Caco-2 (cell line): ENCODE measurements around the gene TDG. TPM values are rescaled to one million over a fixed set of nuclear protein-coding genes. Genes with fewer than 3 reads are reported as not detected.

Experiments used
- Bru-seq: library from RNA; stranded (reverse); fragments of 400-500 nt; gene quantifications from one replicate; lab custom pipeline; 2021; lab: Mats Ljungman, UMichigan
- BruChase-seq, 2 experiments: library from RNA; stranded (reverse); fragments of 400-500 nt; gene quantifications; one replicate each; lab custom pipeline; 2021; lab: Mats Ljungman, UMichigan
- BruUV-seq: library from RNA; stranded (reverse); fragments of 400-500 nt; replicated peaks from 2 replicates; lab custom pipeline; 2021; lab: Mats Ljungman, UMichigan
- CTCF ChIA-PET: fragments of 300-600 bp; sonication (Branson Sonifier 250); formaldehyde crosslinking; loops from one replicate; lab custom pipeline; 2022; ENCODE audit warnings: antibody characterized with exemption; lab: Charles Lee
- POLR2A ChIA-PET: fragments of 300-600 bp; sonication (Branson Sonifier 250); formaldehyde crosslinking; loops from one replicate; lab custom pipeline; 2022; ENCODE audit warnings: antibody characterized with exemption; lab: Charles Lee
- DNase-seq, 2 experiments: peaks; one replicate each; pipeline versions ENCODE4 v3.0.0 to v3.0.0-alpha.2; 2020 to 2022
- H3K27me3 ChIP-seq: replicated peaks from 2 replicates; pipeline ENCODE4 v1.6.0; 2011; ENCODE audit warnings: low read length; ENCODE audit not compliant: control insufficient read depth, insufficient read depth
- H3K36me3 ChIP-seq: 2 replicates; pipeline ENCODE4 v1.5.1; 2011; ENCODE audit warnings: low read length; ENCODE audit not compliant: control insufficient read depth, insufficient read depth
- H3K4me1 ChIP-seq: fragments of 250-450 bp; sonication (Bioruptor Pico); 2 replicates; pipeline ENCODE4 v1.5.1; 2020; ENCODE audit warnings: mild to moderate bottlenecking
- H3K4me3 ChIP-seq: 2 replicates; pipeline ENCODE4 v1.5.1; 2011; ENCODE audit warnings: low read depth, mild to moderate bottlenecking, control low read depth, low read length
- H3K9me3 ChIP-seq: fragments of 250-450 bp; sonication (Bioruptor Pico); 2 replicates; pipeline ENCODE4 v1.5.1; 2020; ENCODE audit warnings: mild to moderate bottlenecking, moderate library complexity
- H3K27ac Mint-ChIP-seq: one replicate; pipeline ENCODE4 v1.8.0; 2022; ENCODE audit warnings: mixed read lengths; ENCODE audit not compliant: unreplicated experiment
- H3K27me3 Mint-ChIP-seq: one replicate; pipeline ENCODE4 v1.8.0; 2022; ENCODE audit warnings: mixed read lengths; ENCODE audit not compliant: insufficient read depth, unreplicated experiment
- H3K36me3 Mint-ChIP-seq: one replicate; pipeline ENCODE4 v1.8.0; 2022; ENCODE audit warnings: mild to moderate bottlenecking, mixed read lengths; ENCODE audit not compliant: insufficient read depth, unreplicated experiment
- H3K4me1 Mint-ChIP-seq: one replicate; pipeline ENCODE4 v1.8.0; 2022; ENCODE audit warnings: low read depth, mixed read lengths; ENCODE audit not compliant: unreplicated experiment
- H3K4me3 Mint-ChIP-seq: one replicate; pipeline ENCODE4 v1.8.0; 2022; ENCODE audit warnings: mild to moderate bottlenecking, moderate library complexity, mixed read lengths; ENCODE audit not compliant: unreplicated experiment
- H3K9me3 Mint-ChIP-seq: one replicate; pipeline ENCODE4 v1.8.0; 2022; ENCODE audit warnings: mixed read lengths; ENCODE audit not compliant: unreplicated experiment
- intact Hi-C: fragments of 100-400 bp; cut with micrococcal nuclease; formaldehyde crosslinking; loops from one replicate; pipeline ENCODE4 v1.10.0; 2022; ENCODE audit not compliant: unreplicated experiment
- long read RNA-seq: library from polyadenylated mRNA; stranded (forward); transcript quantifications from one replicate; pipeline ENCODE4 v2.0.0, GENCODE V29; 2022
- total RNA-seq: library from RNA; stranded (reverse); gene quantifications from 2 replicates; pipeline ENCODE4 v1.2.3, GENCODE V29; 2022
- TF ChIP-seq, protein P1 (sequence below), 2 experiments: fragments of 200-600 bp in 1 of 2; IDR thresholded peaks; 1 replicate in 1 of 2; 2 replicates in 1 of 2; pipeline versions ENCODE4 v1.5.1 to v1.8.0; 2011 to 2022; ENCODE audit warnings: antibody characterized with exemption in 1 of 2, control low read depth in 1 of 2, inconsistent platforms in 1 of 2, low read depth in 1 of 2, low read length in 1 of 2, mild to moderate bottlenecking in 1 of 2, moderate library complexity in 1 of 2; ENCODE audit not compliant: insufficient read depth in 1 of 2, severe bottlenecking in 1 of 2, unreplicated experiment in 1 of 2

The TDG gene
- total RNA-seq (28.4 and 29.5 TPM in 2 replicates), Bru-seq, nascent RNA (percentile 91 among the genes with signal in this experiment), BruChase-seq, experiment 1, labeled RNA remaining after a 2-hour chase (percentile 94 among the genes with signal in this experiment), BruChase-seq, experiment 2, labeled RNA remaining after a 6-hour chase (percentile 89 among the genes with signal in this experiment)
- long read RNA-seq, transcript TDG-202 (10 exons, 3,251 nt) = major isoform, 88 of 121 reads
- long read RNA-seq, transcript TDG-209 (9 exons, 1,387 nt) = minor isoform, 5 of 121 reads
- long read RNA-seq, partial matches to known transcripts = 3 of 121 reads
- long read RNA-seq, other reads (novel, unspliced or antisense) = 24 of 121 reads

DNA sequence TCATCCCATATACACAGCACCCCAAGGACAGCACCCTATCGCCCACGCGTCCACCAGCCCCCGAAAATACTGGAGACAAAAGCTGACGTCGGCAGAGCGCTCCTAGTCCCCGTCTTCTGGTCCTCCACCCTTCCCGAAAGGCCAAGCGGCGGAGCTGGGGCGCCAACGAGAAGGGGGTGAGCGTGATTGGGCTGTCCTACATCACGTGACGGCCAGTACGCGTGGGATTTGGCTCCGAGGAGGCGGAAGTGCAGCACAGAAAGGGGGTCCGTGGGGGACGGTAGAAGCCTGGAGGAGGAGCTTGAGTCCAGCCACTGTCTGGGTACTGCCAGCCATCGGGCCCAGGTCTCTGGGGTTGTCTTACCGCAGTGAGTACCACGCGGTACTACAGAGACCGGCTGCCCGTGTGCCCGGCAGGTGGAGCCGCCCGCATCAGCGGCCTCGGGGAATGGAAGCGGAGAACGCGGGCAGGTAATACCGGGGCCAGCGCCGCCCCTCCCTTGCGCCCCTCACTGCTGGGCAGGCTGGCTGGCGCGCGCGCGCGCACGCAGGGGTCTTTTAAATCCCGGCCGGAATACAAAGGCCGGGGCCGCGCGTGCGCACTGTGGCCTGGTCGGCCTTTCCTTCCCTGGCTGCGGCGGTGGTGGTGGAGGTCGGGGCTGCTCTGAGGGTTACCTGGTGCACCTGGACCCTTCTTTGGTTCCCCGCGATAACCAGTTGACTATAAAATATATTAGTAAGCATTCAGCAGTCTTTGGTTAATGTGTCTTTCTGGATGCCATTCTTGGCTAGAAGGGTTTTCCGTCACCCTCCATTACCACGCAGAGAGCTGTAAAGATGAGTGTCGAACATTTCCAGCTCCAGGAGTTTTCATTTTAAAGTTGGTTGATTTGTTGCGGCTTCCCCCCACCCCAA, at the start of gene TDG:
Gene TDG, plus strand, starts transcription at position 283 of the 915 bp plus-strand sequence. Its CDS starts 166 bp downstream, at position 449.
- ChIA-PET CTCF (interaction anchor here (0.9 to 1.0 kb wide), 2 partner anchors 9 to 36 kb away, joined by 3 to 5 read pairs; partner anchors contain the start of gene HSP90B1), POLR2A (interaction anchor here (0.5 to 2.6 kb wide), 10 partner anchors 9 to 321 kb away, joined by 3 to 41 read pairs (median 4); partner anchors contain the start of genes HSP90B1 and NFYB)
- BruUV-seq = no TSS peak
- TF ChIP-seq, protein P1, sequence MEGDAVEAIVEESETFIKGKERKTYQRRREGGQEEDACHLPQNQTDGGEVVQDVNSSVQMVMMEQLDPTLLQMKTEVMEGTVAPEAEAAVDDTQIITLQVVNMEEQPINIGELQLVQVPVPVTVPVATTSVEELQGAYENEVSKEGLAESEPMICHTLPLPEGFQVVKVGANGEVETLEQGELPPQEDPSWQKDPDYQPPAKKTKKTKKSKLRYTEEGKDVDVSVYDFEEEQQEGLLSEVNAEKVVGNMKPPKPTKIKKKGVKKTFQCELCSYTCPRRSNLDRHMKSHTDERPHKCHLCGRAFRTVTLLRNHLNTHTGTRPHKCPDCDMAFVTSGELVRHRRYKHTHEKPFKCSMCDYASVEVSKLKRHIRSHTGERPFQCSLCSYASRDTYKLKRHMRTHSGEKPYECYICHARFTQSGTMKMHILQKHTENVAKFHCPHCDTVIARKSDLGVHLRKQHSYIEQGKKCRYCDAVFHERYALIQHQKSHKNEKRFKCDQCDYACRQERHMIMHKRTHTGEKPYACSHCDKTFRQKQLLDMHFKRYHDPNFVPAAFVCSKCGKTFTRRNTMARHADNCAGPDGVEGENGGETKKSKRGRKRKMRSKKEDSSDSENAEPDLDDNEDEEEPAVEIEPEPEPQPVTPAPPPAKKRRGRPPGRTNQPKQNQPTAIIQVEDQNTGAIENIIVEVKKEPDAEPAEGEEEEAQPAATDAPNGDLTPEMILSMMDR (IDR thresholded peaks at IDR 0.05; ENCODE audit: insufficient read depth in 1 of 2, low read depth in 1 of 2, low read length in 1 of 2, severe bottlenecking in 1 of 2, unreplicated experiment in 1 of 2) = no peak
- DNase-seq = peak; percentile 96 to 99
- Mint-ChIP-seq H3K4me1 (peaks cover 11% of the 10 kb centered on the region), H3K27ac (peak within 1 kb of the TSS; percentile 99), H3K9me3 (no peaks in the 10 kb centered on the region), H3K27me3 (no peaks in the 10 kb centered on the region), H3K4me3 (peak within 1 kb of the TSS; percentile 94), H3K36me3 (peaks cover 37% of the 10 kb centered on the region)
- Histone ChIP-seq H3K4me1 (no peaks in the 10 kb centered on the region; the same call in 1 of the 2 replicates), H3K27me3 (no peaks in the 10 kb centered on the region), H3K9me3 (no peaks in the 10 kb centered on the region), H3K4me3 (peak within 1 kb of the TSS; percentile 63), H3K36me3 (no peaks in the 10 kb centered on the region)
- intact Hi-C loops = loop anchor here (1.0 to 5.0 kb wide), 4 partner anchors 9 to 171 kb away; partner anchors contain the start of genes HCFC2, HSP90B1 and NFYB

DNA sequence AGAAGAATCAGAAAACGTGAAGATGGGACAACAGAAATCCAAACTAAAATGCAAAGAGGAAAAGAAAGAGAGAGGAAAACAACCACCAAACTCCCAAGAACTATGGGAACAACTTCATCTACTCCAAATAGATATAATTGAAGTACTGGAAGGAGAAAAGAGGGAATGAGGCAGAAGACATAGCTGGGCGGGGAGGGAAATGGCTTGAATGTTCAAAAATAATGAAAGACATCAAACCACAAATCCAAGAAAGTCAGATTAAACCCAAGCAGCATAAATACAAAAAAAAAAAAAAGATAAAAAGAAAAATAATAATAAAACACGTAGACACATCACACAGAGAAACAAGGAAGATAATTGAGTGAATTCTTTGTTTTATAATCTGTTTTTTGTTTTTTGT, 47.8 kb upstream of the TDG start:
- intact Hi-C loops = no loop called here
- Histone ChIP-seq H3K4me3 (no peak overlapping the region), H3K9me3 (no peaks in the 10 kb centered on the region; the same call in 1 of the 2 replicates), H3K36me3 (no peaks in the 10 kb centered on the region), H3K4me1 (no peaks in the 10 kb centered on the region), H3K27me3 (no peaks in the 10 kb centered on the region)
- Mint-ChIP-seq H3K27me3 (peaks cover 3% of the 10 kb centered on the region), H3K4me1 (no peaks in the 10 kb centered on the region), H3K4me3 (no peak overlapping the region), H3K27ac (no peak overlapping the region), H3K9me3 (peaks cover 17% of the 10 kb centered on the region), H3K36me3 (no peaks in the 10 kb centered on the region)
- CTCF ChIA-PET = no interaction called here
- POLR2A ChIA-PET = no interaction called here
- DNase-seq = no peak
- TF ChIP-seq, protein P1 (IDR thresholded peaks at IDR 0.05; ENCODE audit: insufficient read depth in 1 of 2, low read depth in 1 of 2, low read length in 1 of 2, severe bottlenecking in 1 of 2, unreplicated experiment in 1 of 2) = no peak
- BruUV-seq = no TSS peak
